A549 treated with RU486 at 1 μM for 4 hours (cell line): ENCODE measurements around the gene FXYD5. TPM values are rescaled to one million over a fixed set of nuclear protein-coding genes. Genes with fewer than 3 reads are reported as not detected.

ENCODE experiments used
- total RNA-seq: library from RNA; stranded (reverse); fragments of 200-300 nt; extraction: Qiagen RNA extraction; gene quantifications from 5 replicates; pipeline ENCODE4 v1.2.3, GENCODE V29; 2022; ENCODE audit warnings: low read depth

FXYD5 gene, protein sequence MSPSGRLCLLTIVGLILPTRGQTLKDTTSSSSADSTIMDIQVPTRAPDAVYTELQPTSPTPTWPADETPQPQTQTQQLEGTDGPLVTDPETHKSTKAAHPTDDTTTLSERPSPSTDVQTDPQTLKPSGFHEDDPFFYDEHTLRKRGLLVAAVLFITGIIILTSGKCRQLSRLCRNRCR
- total RNA-seq = 190 to 236 TPM (median 225 TPM) in 5 replicates

DNA sequence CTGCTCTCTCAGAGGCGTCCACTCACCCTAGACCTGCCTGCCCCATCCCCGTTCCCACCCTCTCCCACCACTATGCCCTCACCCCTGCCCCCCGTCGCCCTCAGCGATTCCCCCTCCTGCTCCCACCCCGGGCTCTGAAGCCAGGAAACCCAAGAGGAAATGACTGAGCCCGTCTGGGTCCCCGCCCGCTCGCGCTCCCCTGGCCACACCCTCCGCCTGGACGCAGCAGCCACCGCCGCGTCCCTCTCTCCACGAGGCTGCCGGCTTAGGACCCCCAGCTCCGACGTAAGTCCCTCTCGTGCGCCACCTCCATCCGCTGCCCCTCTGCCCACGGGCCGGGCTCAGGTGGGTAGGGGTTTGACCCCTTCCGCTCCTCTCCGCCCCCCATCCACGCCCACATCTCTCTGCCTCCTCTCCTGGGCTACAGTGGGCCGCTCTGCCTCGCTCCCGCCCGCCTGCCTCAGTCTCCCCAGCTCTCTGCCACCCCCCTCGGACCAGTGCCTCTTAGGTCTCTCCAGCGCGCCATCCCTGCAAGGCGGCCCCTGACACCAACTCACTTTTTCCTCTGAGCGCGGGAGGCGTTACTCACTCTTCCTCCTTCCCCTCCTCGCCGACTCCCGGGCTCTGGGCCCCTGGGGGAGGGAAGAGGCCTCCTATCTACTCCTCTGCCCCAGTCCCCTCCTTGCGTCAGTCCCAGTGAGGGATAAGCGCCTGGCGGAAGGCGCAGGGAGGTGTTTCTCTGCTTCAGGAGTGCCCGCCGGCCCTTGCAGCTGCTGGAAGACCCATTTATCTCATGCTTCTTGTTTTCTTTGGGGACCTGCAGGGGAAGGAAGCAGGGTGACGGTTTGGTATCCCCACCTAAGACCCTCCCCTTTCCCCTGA, at the start of gene FXYD5:
TSS of gene FXYD5 (plus strand) at position 211 of the 882 bp plus-strand sequence. CDS start 816 bp downstream, outside the sequence.

DNA sequence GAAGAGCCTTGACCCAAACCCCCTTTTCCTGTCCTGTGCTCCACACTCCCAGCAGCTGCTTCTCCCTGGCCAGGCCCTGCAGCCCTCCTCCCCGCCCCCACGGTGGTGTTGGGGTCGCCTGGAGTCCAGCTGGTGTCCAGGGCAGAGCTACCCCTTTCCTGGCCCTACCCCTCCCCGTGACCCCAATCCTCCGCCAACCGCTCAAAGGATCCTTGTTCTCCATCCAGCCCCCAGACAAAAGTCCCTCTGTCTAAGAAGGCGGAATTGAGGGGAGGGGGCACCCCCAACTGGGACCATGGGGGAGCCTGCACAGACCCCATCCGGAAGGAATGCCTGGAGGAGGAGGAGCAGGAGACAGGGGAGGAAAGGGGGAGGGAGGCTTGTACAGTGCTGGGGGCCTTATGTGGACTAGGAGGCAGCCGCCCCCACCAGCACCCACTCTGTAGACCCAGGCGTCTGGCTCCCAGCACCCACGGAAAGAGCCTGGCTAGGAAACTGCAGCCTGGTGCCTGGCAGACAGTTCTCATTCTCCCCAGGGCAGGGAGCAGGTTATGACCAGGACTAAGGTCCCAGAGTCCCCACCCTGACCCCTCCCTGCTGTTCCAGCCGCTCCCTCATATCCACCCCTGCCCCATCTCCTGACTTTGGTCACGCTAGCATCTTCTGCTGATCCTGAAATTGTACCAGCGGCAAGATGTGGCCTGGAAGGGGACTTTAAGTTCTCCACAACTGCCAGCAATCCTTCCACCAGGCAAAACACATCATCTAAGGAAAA, 39.2 kb upstream of the FXYD5 start, which contains the start of gene FXYD3:
TSS of gene FXYD3 (plus strand) at position 647 of the 775 bp plus-strand sequence. CDS start 3,554 bp downstream, outside the sequence.

DNA sequence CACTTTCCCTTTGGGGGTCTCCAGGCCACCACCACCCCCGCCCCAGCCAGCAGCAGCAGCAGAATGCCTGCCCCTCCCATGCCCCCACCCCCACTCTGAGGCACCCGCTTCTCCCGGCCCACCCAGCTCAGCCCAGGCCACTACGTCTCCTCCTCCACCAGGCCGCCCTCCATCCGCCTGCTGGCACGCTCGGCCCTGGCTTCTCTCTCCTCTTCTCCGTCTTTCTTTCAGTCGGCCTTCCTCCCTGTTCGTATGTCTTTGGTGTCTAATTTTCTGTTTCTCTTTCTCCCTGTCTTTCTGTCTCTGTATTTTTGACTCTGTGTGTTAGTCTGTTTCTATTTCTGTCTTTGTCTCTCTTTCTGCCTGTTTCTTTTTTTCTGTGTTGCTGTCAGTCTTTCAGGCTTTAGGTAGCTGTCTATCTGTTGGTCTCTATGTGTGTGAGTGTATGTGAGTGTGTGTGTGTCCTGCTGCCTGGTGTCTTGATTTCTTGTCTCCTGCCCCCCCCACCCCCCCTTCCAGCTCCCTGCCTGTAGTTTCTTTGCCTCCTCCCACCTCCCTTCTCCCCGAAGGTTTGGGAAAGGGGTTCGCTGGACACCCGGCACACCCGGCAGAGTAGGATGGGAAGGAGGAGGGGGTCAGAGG, 19.8 kb upstream of the FXYD5 start, which contains the start of gene LGI4:
TSS of gene LGI4 (minus strand) at position 459 of the 642 bp plus-strand sequence. CDS start at position 80, 379 bp downstream.

DNA sequence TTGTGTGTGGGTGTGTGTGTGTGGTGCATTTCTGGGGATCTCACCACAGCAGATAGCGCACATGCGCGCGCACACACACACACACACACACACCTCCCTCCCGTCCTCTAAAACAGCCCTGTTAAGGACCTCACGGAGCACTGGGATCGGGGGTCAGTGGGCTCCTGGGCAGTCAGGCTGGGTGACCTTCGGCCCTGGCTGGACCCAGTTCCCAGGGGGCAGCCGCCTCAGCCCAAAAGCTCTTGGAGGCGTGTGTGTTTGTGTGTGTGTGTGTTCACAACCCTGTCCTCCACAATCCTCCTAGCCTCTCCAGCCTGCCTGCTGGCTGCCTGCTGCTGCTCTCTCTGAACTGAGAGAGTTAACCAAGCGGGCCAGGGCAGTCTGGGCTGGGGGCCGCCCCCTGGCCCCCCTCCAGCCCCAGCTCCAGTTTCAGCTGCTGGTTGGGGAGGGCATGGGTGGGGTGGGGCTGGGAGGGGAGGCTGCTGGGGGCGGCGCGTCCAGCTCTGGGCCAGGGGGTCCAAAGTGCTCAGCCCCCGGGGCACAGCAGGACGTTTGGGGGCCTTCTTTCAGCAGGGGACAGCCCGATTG, 16.1 kb upstream of the FXYD5 start, which contains the start of gene FXYD1:
TSS of gene FXYD1 (plus strand) at position 520 of the 588 bp plus-strand sequence. CDS start 1,256 bp downstream, outside the sequence.

GRCh38 chr19:35143231-35143715, 11.3 kb upstream of the FXYD5 start, which contains the start of gene FXYD7:
FXYD7 (plus strand) TSS chr19:35143255; CDS start chr19:35143334, 79 bp downstream.

Other genes with a start within 250 kb of the FXYD5 start
- gene ZNF30, start 227.8 kb upstream of the FXYD5 start, total RNA-seq = 4.4 to 6.1 TPM (median 5.5 TPM) in 5 replicates
- gene ZNF792, start 190.5 kb upstream of the FXYD5 start, total RNA-seq = 1.8 to 1.9 TPM (median 1.9 TPM) in 5 replicates
- gene GRAMD1A, start 154.4 kb upstream of the FXYD5 start, total RNA-seq = 110 to 142 TPM (median 131 TPM) in 5 replicates
- 9.6 to 19.7 TPM (median 15.9 TPM) in 5 replicates for gene SCN1B, start 124.3 kb upstream of the FXYD5 start, total RNA-seq
- 0.10 to 0.34 TPM (median 0.24 TPM) in 5 replicates for gene HPN, start 113.0 kb upstream of the FXYD5 start, total RNA-seq
- gene FXYD3, start 38.9 kb upstream of the FXYD5 start, total RNA-seq = 0.21 to 0.57 TPM (median 0.28 TPM) in 3 of 5 replicates, not detected in the others
- 0.06 to 0.21 TPM (median 0.16 TPM) in 5 replicates for gene LGI4, start 19.7 kb upstream of the FXYD5 start, total RNA-seq
- gene FXYD1, start 15.9 kb upstream of the FXYD5 start, total RNA-seq = 0.37 TPM in 1 of 5 replicates, not detected in the others
- gene FXYD7, start 11.5 kb upstream of the FXYD5 start, total RNA-seq = 0.22 to 0.33 TPM (median 0.30 TPM) in 4 of 5 replicates, not detected in the other
- not detected in 5 replicates for gene FAM187B, start 74.0 kb downstream of the FXYD5 start, total RNA-seq
- gene LSR, start 94.3 kb downstream of the FXYD5 start, total RNA-seq = 6.4 to 11.6 TPM (median 10.4 TPM) in 5 replicates
- 129 to 163 TPM (median 162 TPM) in 5 replicates for gene USF2, start 114.2 kb downstream of the FXYD5 start, total RNA-seq
- gene HAMP, start 127.8 kb downstream of the FXYD5 start, total RNA-seq = 0.31 TPM in 1 of 5 replicates, not detected in the others
- not detected in 5 replicates for gene MAG, start 137.4 kb downstream of the FXYD5 start, total RNA-seq
- 0.49 to 2.2 TPM (median 0.81 TPM) in 5 replicates for gene CD22, start 174.5 kb downstream of the FXYD5 start, total RNA-seq
- 0.06 TPM in 1 of 5 replicates, not detected in the others for gene FFAR1, start 193.2 kb downstream of the FXYD5 start, total RNA-seq
- not detected in 5 replicates for gene FFAR3, start 203.7 kb downstream of the FXYD5 start, total RNA-seq
- not detected in 5 replicates for gene GPR42, start 216.3 kb downstream of the FXYD5 start, total RNA-seq